Mucosa of descending colon (tissue), 3 donors: Measurements from ENCODE around the gene TEX48. TPM values are rescaled to one million over a fixed set of nuclear protein-coding genes. Genes with fewer than 3 reads are reported as not detected.
A peak's percentile ranks its signal among the peaks of the same experiment; 100 is the strongest.

ENCODE experiments used
- ATAC-seq: fragments of 200-7000 bp; cut with Tn5 transposase; one replicate; pipeline ENCODE4 v1.9.1; 2020; ENCODE audit warnings: mild to moderate bottlenecking, moderate library complexity
- DNase-seq, 3 donors: peaks; one replicate each; pipeline ENCODE4 v3.0.0-alpha.2; 2020
- H3K36me3 ChIP-seq: fragments of 200-600 bp; one replicate; pipeline ENCODE4 v1.8.0; 2021; ENCODE audit warnings: low read depth, mild to moderate bottlenecking
- H3K4me1 ChIP-seq: fragments of 200-600 bp; one replicate; pipeline ENCODE4 v1.8.0; 2021; ENCODE audit warnings: low read depth, mild to moderate bottlenecking
- H3K4me3 ChIP-seq: fragments of 200-600 bp; one replicate; pipeline ENCODE4 v1.8.0; 2021; ENCODE audit warnings: mild to moderate bottlenecking
- H3K9me3 ChIP-seq: fragments of 200-600 bp; one replicate; pipeline ENCODE4 v1.8.0; 2021; ENCODE audit warnings: mild to moderate bottlenecking
- CTCF ChIP-seq: fragments of 200-600 bp; IDR thresholded peaks from one replicate; pipeline ENCODE4 v1.8.0; 2022; ENCODE audit warnings: antibody characterized with exemption, mild to moderate bottlenecking
- intact Hi-C, 2 donors: fragments of 100-400 bp; cut with DNase I in 1 of 2; cut with micrococcal nuclease in 1 of 2; formaldehyde crosslinking; loops; one replicate each; pipeline versions ENCODE4 v1.11.0 to v1.11.1; 2022; cut with DNase I, micrococcal nuclease
- total RNA-seq, 3 donors: library from RNA; stranded (reverse); fragmentation: NEBNext Ultra II Directional in 2 of 3; extraction: Animal tissue kit (Norgen Biotek cat#: 25700) in 2 of 3; gene quantifications; one replicate each; pipeline versions ENCODE4 v1.2.1 to v1.2.4, GENCODE V29; 2021 to 2023
- donor health status: DM: no; HTN: no; CAD: no; lungs with moderate emphysema.
- donor health status: DM: no; HTN: no; CAD: no.
- donor health status: DM: no; HTN: yes; CAD: no.

TEX48 gene
- total RNA-seq, 3 donors from 2014 or later = not detected

GRCh38 chr9:114682846-114683245 is 854 bp upstream of the TEX48 start:
- H3K4me3 ChIP-seq = no peak overlapping the region
- no peak for ATAC-seq
- intact Hi-C loops = loop anchor here in 1 of 2 donors (10.0 kb wide), 1 partner anchor 232 kb away; no protein-coding TSS in a partner anchor
- no peak for DNase-seq
- no peaks in the 10 kb centered on the region for H3K9me3 ChIP-seq
- H3K4me1 ChIP-seq = no peaks in the 10 kb centered on the region
- TF ChIP-seq CTCF = no peak
- H3K36me3 ChIP-seq = no peaks in the 10 kb centered on the region

GRCh38 chr9:114680259-114681001 is 1.6 kb downstream of the TEX48 start:
- Histone ChIP-seq H3K4me1 (no peaks in the 10 kb centered on the region), H3K9me3 (no peaks in the 10 kb centered on the region), H3K4me3 (no peak overlapping the region), H3K36me3 (no peaks in the 10 kb centered on the region)
- no peak for DNase-seq
- intact Hi-C loops = loop anchor here in 1 of 2 donors (2.0 to 10.0 kb wide), 2 partner anchors 234 to 334 kb away; no protein-coding TSS in a partner anchor
- ATAC-seq = no peak
- no peak for TF ChIP-seq CTCF

GRCh38 chr9:114678795-114679194 is 3.2 kb downstream of the TEX48 start:
- Histone ChIP-seq H3K4me1 (no peaks in the 10 kb centered on the region), H3K4me3 (no peak overlapping the region), H3K9me3 (no peaks in the 10 kb centered on the region), H3K36me3 (no peaks in the 10 kb centered on the region)
- ATAC-seq = no peak
- intact Hi-C loops = loop anchor here in 1 of 2 donors (5.0 kb wide), 1 partner anchor 339 kb away; no protein-coding TSS in a partner anchor
- DNase-seq = no peak
- TF ChIP-seq CTCF = no peak

GRCh38 chr9:114678130-114678529 is 3.9 kb downstream of the TEX48 start:
- ATAC-seq (no peak), DNase-seq (no peak)
- H3K4me1 ChIP-seq = no peaks in the 10 kb centered on the region
- H3K9me3 ChIP-seq = no peaks in the 10 kb centered on the region
- no peaks in the 10 kb centered on the region for H3K36me3 ChIP-seq
- intact Hi-C loops = loop anchor here in 1 of 2 donors (5.0 kb wide), 1 partner anchor 339 kb away; no protein-coding TSS in a partner anchor
- TF ChIP-seq CTCF = no peak
- H3K4me3 ChIP-seq = no peak overlapping the region

- TF ChIP-seq CTCF = no peak
- intact Hi-C loops = loop anchor here in 1 of 2 donors (5.0 kb wide), 1 partner anchor 340 kb away; no protein-coding TSS in a partner anchor
- H3K4me1 ChIP-seq = no peaks in the 10 kb centered on the region
- ATAC-seq (no peak), DNase-seq (peak in 1 of 3 donors; percentile 30)
- H3K36me3 ChIP-seq = no peaks in the 10 kb centered on the region
- H3K4me3 ChIP-seq = no peak overlapping the region
- H3K9me3 ChIP-seq = no peaks in the 10 kb centered on the region
Observed at GRCh38 chr9:114677418-114677817, 4.6 kb downstream of the TEX48 start.
